ENCODE data around the gene SECISBP2. TPM values are rescaled to one million over a fixed set of nuclear protein-coding genes. Genes with fewer than 3 reads are reported as not detected.

The SECISBP2 gene
- total and polyA plus RNA-seq, 2 donors: 41.2 to 52.7 TPM

GRCh38 chr9:89363921-89364665 lies 45.8 kb downstream of the SECISBP2 start:
- Histone ChIP-seq H3K4me3 (ENCODE audit: low read length in 2 of 2) (no peak overlapping the region), H3K27me3 (ENCODE audit: control insufficient read depth in 2 of 2, insufficient read depth in 1 of 2, low read length in 1 of 2) (no peaks in the 10 kb centered on the region), H3K4me1 (ENCODE audit: control insufficient read depth in 2 of 2, insufficient read depth in 2 of 2, low read length in 2 of 2) (no peaks in the 10 kb centered on the region), H3K9me3 (ENCODE audit: control insufficient read depth in 2 of 2, insufficient read depth in 1 of 2, low read length in 1 of 2) (no peaks in the 10 kb centered on the region), H3K27ac (ENCODE audit: low read depth in 1 of 2, low read length in 1 of 2) (no peak overlapping the region), H3K36me3 (ENCODE audit: control insufficient read depth in 2 of 2, insufficient read depth in 2 of 2, low read length in 1 of 2) (peaks cover 45 to 46% of the 10 kb centered on the region in 2 donors)
- 97% methylated on average over 9 of the region's 9 CpGs for WGBS
- DNase-seq (ENCODE audit: low read depth in 6 of 9, low spot score in 9 of 9): no peak

- Histone ChIP-seq H3K27me3 (ENCODE audit: control insufficient read depth in 2 of 2, insufficient read depth in 1 of 2, low read length in 1 of 2) (no peaks in the 10 kb centered on the region), H3K4me3 (ENCODE audit: low read length in 2 of 2) (no peak overlapping the region), H3K27ac (ENCODE audit: low read depth in 1 of 2, low read length in 1 of 2) (no peak overlapping the region), H3K36me3 (ENCODE audit: control insufficient read depth in 2 of 2, insufficient read depth in 2 of 2, low read length in 1 of 2) (peaks cover 37 to 42% of the 10 kb centered on the region in 2 donors), H3K9me3 (ENCODE audit: control insufficient read depth in 2 of 2, insufficient read depth in 1 of 2, low read length in 1 of 2) (no peaks in the 10 kb centered on the region), H3K4me1 (ENCODE audit: control insufficient read depth in 2 of 2, insufficient read depth in 2 of 2, low read length in 2 of 2) (no peaks in the 10 kb centered on the region)
- 95% methylated on average over 17 of the region's 17 CpGs for WGBS
- no peak for DNase-seq (ENCODE audit: low read depth in 6 of 9, low spot score in 9 of 9)
Measured at GRCh38 chr9:89364666-89365531, 46.6 kb downstream of the SECISBP2 start.

GRCh38 chr9:89365532-89365912 lies 47.2 kb downstream of the SECISBP2 start:
- no peak for DNase-seq (ENCODE audit: low read depth in 6 of 9, low spot score in 9 of 9)
- peaks cover 34 to 36% of the 10 kb centered on the region in 2 donors for H3K36me3 ChIP-seq (ENCODE audit: control insufficient read depth in 2 of 2, insufficient read depth in 2 of 2, low read length in 1 of 2)
- H3K27me3 ChIP-seq (ENCODE audit: control insufficient read depth in 2 of 2, insufficient read depth in 1 of 2, low read length in 1 of 2): no peaks in the 10 kb centered on the region
- H3K4me1 ChIP-seq (ENCODE audit: control insufficient read depth in 2 of 2, insufficient read depth in 2 of 2, low read length in 2 of 2): no peaks in the 10 kb centered on the region
- WGBS: 98% methylated on average over 2 of the region's 2 CpGs
- H3K9me3 ChIP-seq (ENCODE audit: control insufficient read depth in 2 of 2, insufficient read depth in 1 of 2, low read length in 1 of 2): no peaks in the 10 kb centered on the region
- H3K4me3 ChIP-seq (ENCODE audit: low read length in 2 of 2): no peak overlapping the region
- H3K27ac ChIP-seq (ENCODE audit: low read depth in 1 of 2, low read length in 1 of 2): no peak overlapping the region

DNA sequence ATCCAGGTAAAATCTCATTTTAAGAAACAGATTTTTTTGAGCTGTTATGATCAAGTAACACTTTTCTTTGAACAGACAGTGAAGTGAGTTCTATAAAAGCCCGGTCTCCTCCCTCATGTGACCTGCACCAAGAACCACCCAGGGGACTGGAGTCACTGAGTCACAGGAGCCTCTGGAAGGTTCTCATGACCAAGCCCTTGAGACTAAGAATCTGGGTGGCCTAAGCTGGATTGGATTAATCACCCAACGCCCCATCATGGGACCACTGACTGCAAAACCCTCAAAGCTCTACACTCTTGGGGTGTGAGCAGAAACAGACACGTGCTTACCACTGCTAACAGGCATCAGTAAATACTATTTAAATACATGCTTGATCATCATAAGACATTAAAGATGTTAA lies 48.4 kb downstream of the SECISBP2 start:
- H3K36me3 ChIP-seq (ENCODE audit: control insufficient read depth in 2 of 2, insufficient read depth in 2 of 2, low read length in 1 of 2): peaks cover 22 to 27% of the 10 kb centered on the region in 2 donors
- no peaks in the 10 kb centered on the region for H3K27me3 ChIP-seq (ENCODE audit: control insufficient read depth in 2 of 2, insufficient read depth in 1 of 2, low read length in 1 of 2)
- no peaks in the 10 kb centered on the region for H3K4me1 ChIP-seq (ENCODE audit: control insufficient read depth in 2 of 2, insufficient read depth in 2 of 2, low read length in 2 of 2)
- H3K9me3 ChIP-seq (ENCODE audit: control insufficient read depth in 2 of 2, insufficient read depth in 1 of 2, low read length in 1 of 2): no peaks in the 10 kb centered on the region
- H3K4me3 ChIP-seq (ENCODE audit: low read length in 2 of 2): no peak overlapping the region
- 97% methylated on average over 3 of the region's 3 CpGs for WGBS
- no peak for DNase-seq (ENCODE audit: low read depth in 6 of 9, low spot score in 9 of 9)
- H3K27ac ChIP-seq (ENCODE audit: low read depth in 1 of 2, low read length in 1 of 2): no peak overlapping the region

GRCh38 chr9:89367281-89367680 lies 49.0 kb downstream of the SECISBP2 start:
- no peak overlapping the region for H3K4me3 ChIP-seq (ENCODE audit: low read length in 2 of 2)
- no peak for DNase-seq (ENCODE audit: low read depth in 6 of 9, low spot score in 9 of 9)
- no peaks in the 10 kb centered on the region for H3K4me1 ChIP-seq (ENCODE audit: control insufficient read depth in 2 of 2, insufficient read depth in 2 of 2, low read length in 2 of 2)
- WGBS: 94% methylated on average over 4 of the region's 4 CpGs
- peaks cover 16 to 21% of the 10 kb centered on the region in 2 donors for H3K36me3 ChIP-seq (ENCODE audit: control insufficient read depth in 2 of 2, insufficient read depth in 2 of 2, low read length in 1 of 2)
- H3K27me3 ChIP-seq (ENCODE audit: control insufficient read depth in 2 of 2, insufficient read depth in 1 of 2, low read length in 1 of 2): no peaks in the 10 kb centered on the region
- H3K27ac ChIP-seq (ENCODE audit: low read depth in 1 of 2, low read length in 1 of 2): no peak overlapping the region
- H3K9me3 ChIP-seq (ENCODE audit: control insufficient read depth in 2 of 2, insufficient read depth in 1 of 2, low read length in 1 of 2): no peaks in the 10 kb centered on the region

DNA sequence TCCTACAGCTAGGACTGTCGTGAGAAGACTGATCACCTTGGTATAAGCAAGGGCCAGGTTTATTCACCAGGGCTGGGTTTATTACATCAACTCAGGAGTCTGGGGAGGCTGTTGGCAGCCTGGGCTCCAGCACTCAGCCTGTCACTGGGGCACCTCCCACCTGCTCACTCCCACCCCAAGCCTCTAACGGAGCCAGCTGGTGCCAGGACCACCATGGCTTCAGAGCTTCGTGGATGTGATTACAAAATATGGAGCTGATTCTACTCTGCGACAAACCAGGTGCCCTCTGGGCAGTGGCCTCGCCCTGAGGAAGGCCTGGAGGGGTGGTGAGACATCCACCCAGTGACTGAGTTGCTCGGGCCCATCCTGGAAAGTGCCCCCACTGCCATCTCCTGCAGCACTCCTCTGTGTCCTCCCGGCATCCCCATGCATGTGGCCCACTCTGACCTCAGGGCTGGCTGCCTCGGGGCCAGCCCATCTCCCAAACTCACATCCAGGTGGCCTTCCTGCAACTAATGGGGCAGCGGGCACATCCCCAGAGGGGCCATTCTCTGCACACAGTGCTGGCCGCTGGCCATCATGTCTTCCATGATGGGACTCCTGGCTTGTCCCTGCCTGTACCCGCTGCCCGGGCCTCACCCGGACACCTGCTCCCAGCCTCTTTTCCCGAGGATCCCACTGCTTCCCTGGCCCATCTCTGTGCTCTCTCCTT lies 49.6 kb downstream of the SECISBP2 start:
- Histone ChIP-seq H3K27me3 (ENCODE audit: control insufficient read depth in 2 of 2, insufficient read depth in 1 of 2, low read length in 1 of 2) (no peaks in the 10 kb centered on the region), H3K27ac (ENCODE audit: low read depth in 1 of 2, low read length in 1 of 2) (no peak overlapping the region), H3K4me3 (ENCODE audit: low read length in 2 of 2) (no peak overlapping the region), H3K4me1 (ENCODE audit: control insufficient read depth in 2 of 2, insufficient read depth in 2 of 2, low read length in 2 of 2) (no peaks in the 10 kb centered on the region), H3K36me3 (ENCODE audit: control insufficient read depth in 2 of 2, insufficient read depth in 2 of 2, low read length in 1 of 2) (peaks cover 12 to 15% of the 10 kb centered on the region in 2 donors), H3K9me3 (ENCODE audit: control insufficient read depth in 2 of 2, insufficient read depth in 1 of 2, low read length in 1 of 2) (no peaks in the 10 kb centered on the region)
- no peak for DNase-seq (ENCODE audit: low read depth in 6 of 9, low spot score in 9 of 9)
- WGBS: 95% methylated on average over 14 of the region's 14 CpGs

- WGBS: 95% methylated on average over 7 of the region's 7 CpGs
- peaks cover 8 to 9% of the 10 kb centered on the region in 2 donors for H3K36me3 ChIP-seq (ENCODE audit: control insufficient read depth in 2 of 2, insufficient read depth in 2 of 2, low read length in 1 of 2)
Measured at GRCh38 chr9:89368550-89368949, 50.2 kb downstream of the SECISBP2 start.

GRCh38 chr9:89368978-89369377 lies 50.7 kb downstream of the SECISBP2 start:
- Histone ChIP-seq H3K9me3 (ENCODE audit: control insufficient read depth in 2 of 2, insufficient read depth in 1 of 2, low read length in 1 of 2) (no peaks in the 10 kb centered on the region), H3K4me1 (ENCODE audit: control insufficient read depth in 2 of 2, insufficient read depth in 2 of 2, low read length in 2 of 2) (no peaks in the 10 kb centered on the region), H3K27ac (ENCODE audit: low read depth in 1 of 2, low read length in 1 of 2) (no peak overlapping the region), H3K27me3 (ENCODE audit: control insufficient read depth in 2 of 2, insufficient read depth in 1 of 2, low read length in 1 of 2) (no peaks in the 10 kb centered on the region), H3K4me3 (ENCODE audit: low read length in 2 of 2) (no peak overlapping the region), H3K36me3 (ENCODE audit: control insufficient read depth in 2 of 2, insufficient read depth in 2 of 2, low read length in 1 of 2) (peaks cover 5% of the 10 kb centered on the region in 2 donors)
- WGBS: over 99% methylated on average over 8 of the region's 8 CpGs
- no peak for DNase-seq (ENCODE audit: low read depth in 6 of 9, low spot score in 9 of 9)

More at GRCh38 chr9:89368550-89368949, 50.2 kb downstream of the SECISBP2 start:
- Histone ChIP-seq H3K9me3 (ENCODE audit: control insufficient read depth in 2 of 2, insufficient read depth in 1 of 2, low read length in 1 of 2) (no peaks in the 10 kb centered on the region), H3K4me3 (ENCODE audit: low read length in 2 of 2) (no peak overlapping the region), H3K27ac (ENCODE audit: low read depth in 1 of 2, low read length in 1 of 2) (no peak overlapping the region), H3K27me3 (ENCODE audit: control insufficient read depth in 2 of 2, insufficient read depth in 1 of 2, low read length in 1 of 2) (no peaks in the 10 kb centered on the region), H3K4me1 (ENCODE audit: control insufficient read depth in 2 of 2, insufficient read depth in 2 of 2, low read length in 2 of 2) (no peaks in the 10 kb centered on the region)
- DNase-seq (ENCODE audit: low read depth in 6 of 9, low spot score in 9 of 9): no peak
